Measurements from ENCODE around the gene NCAM2.
A peak's percentile ranks its signal among the peaks of the same experiment; 100 is the strongest.
"Not testable (repeated sequence)": the region's sequence is repeated elsewhere in the genome, so short reads cannot be mapped to it uniquely, and the experiment has no call there.

NCAM2 gene

GRCh38 chr21:21103692-21104091 lies 105.5 kb downstream of the NCAM2 start:
- no peak for DNase-seq (ENCODE audit: low spot score)

- DNase-seq (ENCODE audit: low spot score) = no peak
These were observed 111.5 kb downstream of the NCAM2 start for GRCh38 chr21:21109736-21110135.

GRCh38 chr21:21111309-21111920 lies 113.2 kb downstream of the NCAM2 start:
- DNase-seq (ENCODE audit: low spot score) = no peak

- no peak for DNase-seq (ENCODE audit: low spot score)
These were observed 116.3 kb downstream of the NCAM2 start for GRCh38 chr21:21114461-21114860.

GRCh38 chr21:21119091-21119490 lies 120.9 kb downstream of the NCAM2 start:
- DNase-seq (ENCODE audit: low spot score) = no peak

GRCh38 chr21:21122680-21123079 lies 124.5 kb downstream of the NCAM2 start:
- DNase-seq (ENCODE audit: low spot score) = no peak

GRCh38 chr21:21132390-21132789 lies 134.2 kb downstream of the NCAM2 start:
- DNase-seq (ENCODE audit: low spot score) = no peak

GRCh38 chr21:21137986-21138385 lies 139.8 kb downstream of the NCAM2 start:
- no peak for DNase-seq (ENCODE audit: low spot score)

- peak; percentile 1 for DNase-seq (ENCODE audit: low spot score)
These were observed 148.6 kb downstream of the NCAM2 start for GRCh38 chr21:21146587-21147373.

- no peak for DNase-seq (ENCODE audit: low spot score)
These were observed 149.2 kb downstream of the NCAM2 start for GRCh38 chr21:21147374-21147745.

GRCh38 chr21:21148009-21148408 lies 149.8 kb downstream of the NCAM2 start:
- no peak for DNase-seq (ENCODE audit: low spot score)

- DNase-seq (ENCODE audit: low spot score) = no peak
These were observed 150.3 kb downstream of the NCAM2 start for GRCh38 chr21:21148514-21148913.

GRCh38 chr21:21149445-21149844 lies 151.2 kb downstream of the NCAM2 start:
- DNase-seq (ENCODE audit: low spot score) = not testable (repeated sequence)

- no peak for DNase-seq (ENCODE audit: low spot score)
These were observed 153.0 kb downstream of the NCAM2 start for GRCh38 chr21:21151231-21151630.

GRCh38 chr21:21156397-21156796 lies 158.2 kb downstream of the NCAM2 start:
- no peak for DNase-seq (ENCODE audit: low spot score)

- DNase-seq (ENCODE audit: low spot score) = no peak
These were observed 158.7 kb downstream of the NCAM2 start for GRCh38 chr21:21156957-21157356.

- DNase-seq (ENCODE audit: low spot score) = no peak
These were observed 160.2 kb downstream of the NCAM2 start for GRCh38 chr21:21158376-21158918.

GRCh38 chr21:21159253-21159899 lies 161.2 kb downstream of the NCAM2 start:
- DNase-seq (ENCODE audit: low spot score) = no peak

GRCh38 chr21:21162786-21163185 lies 164.6 kb downstream of the NCAM2 start:
- no peak for DNase-seq (ENCODE audit: low spot score)

- peak; percentile 3 for DNase-seq (ENCODE audit: low spot score)
These were observed 165.7 kb downstream of the NCAM2 start for GRCh38 chr21:21163904-21164303.

GRCh38 chr21:21165063-21165645 lies 166.9 kb downstream of the NCAM2 start:
- no peak for DNase-seq (ENCODE audit: low spot score)

GRCh38 chr21:21174676-21175075 lies 176.5 kb downstream of the NCAM2 start:
- DNase-seq (ENCODE audit: low spot score) = no peak

All from HuH-7.5 (cell line).